C4-2B (cell line): ENCODE data around the gene ANKRD61.

Experiments
- H3K27ac ChIP-seq: fragments of 450-650 bp; 2 replicates; pipeline ENCODE4 v1.5.1; 2017
- CTCF ChIP-seq: fragments of 450-650 bp; conservative IDR thresholded peaks from 2 replicates; pipeline ENCODE4 v1.5.1; 2017; ENCODE audit warnings: mild to moderate bottlenecking
- ZFX ChIP-seq: fragments of 450-650 bp; IDR thresholded peaks from 2 replicates; pipeline ENCODE4 v1.6.1; 2017

Gene ANKRD61

GRCh38 chr7:6026011-6026819 lies 5.0 kb upstream of the ANKRD61 start:
- no peak for TF ChIP-seq CTCF
- TF ChIP-seq ZFX = no peak
- H3K27ac ChIP-seq = no peak overlapping the region; the same call in 1 of the 2 replicates

GRCh38 chr7:6026820-6027311 lies 4.3 kb upstream of the ANKRD61 start:
- H3K27ac ChIP-seq = no peak overlapping the region; the same call in 1 of the 2 replicates
- no peak for TF ChIP-seq ZFX

DNA sequence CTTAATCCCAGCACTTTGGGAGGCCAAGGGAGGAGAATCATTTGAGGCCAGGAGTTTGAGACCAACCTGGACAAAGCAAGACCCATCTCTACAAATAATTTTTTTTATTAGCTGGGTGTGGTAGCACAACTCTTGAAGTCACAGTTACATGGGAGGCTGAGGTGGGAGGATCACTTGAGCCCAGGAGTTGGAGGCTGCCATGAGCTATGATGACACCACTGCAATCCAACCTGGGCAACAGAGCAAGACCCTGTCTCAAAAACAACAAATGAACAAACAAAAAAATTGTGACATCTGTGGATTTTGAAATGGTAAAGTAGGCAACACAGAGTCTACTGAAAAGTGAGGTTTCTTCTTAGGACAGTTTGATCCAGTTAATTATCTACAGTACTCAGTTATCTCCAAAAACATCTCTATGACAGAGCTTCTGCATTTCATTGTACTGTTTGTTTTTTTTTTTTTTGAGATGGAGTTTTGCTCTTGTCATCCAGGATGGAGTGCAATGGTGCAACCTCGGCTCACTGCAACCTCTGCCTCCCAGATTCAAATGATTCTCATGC lies 3.3 kb upstream of the ANKRD61 start:
- TF ChIP-seq ZFX = no peak
- TF ChIP-seq CTCF = no peak
- H3K27ac ChIP-seq = peak overlapping the region; percentile 63

DNA sequence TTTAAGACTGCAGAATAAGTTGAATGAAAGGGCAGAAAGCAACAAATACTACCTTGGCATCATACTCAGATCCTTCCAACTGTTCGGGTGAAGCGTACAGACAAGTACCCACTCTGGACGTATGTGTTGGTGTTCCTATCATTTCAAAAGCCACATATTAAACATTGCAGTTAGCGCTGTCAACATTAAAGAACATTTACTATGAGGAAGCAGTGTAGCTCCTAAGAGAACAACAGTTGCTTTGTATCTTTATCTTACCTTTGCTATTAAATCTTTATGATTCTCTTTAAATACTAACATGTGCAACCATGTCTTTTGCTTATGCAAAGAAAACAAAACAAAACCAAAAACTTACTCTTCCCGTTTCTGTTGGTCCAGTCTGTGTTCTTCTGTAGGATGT lies 2.6 kb upstream of the ANKRD61 start:
- no peak for TF ChIP-seq ZFX
- H3K27ac ChIP-seq = peak overlapping the region; percentile 63

GRCh38 chr7:6031567-6031966 lies 391 bp downstream of the ANKRD61 start:
- TF ChIP-seq CTCF (no peak), ZFX (no peak)
- H3K27ac ChIP-seq = no peak overlapping the region

GRCh38 chr7:6032167-6032566 lies 991 bp downstream of the ANKRD61 start:
- no peak for TF ChIP-seq CTCF
- no peak for TF ChIP-seq ZFX
- no peak overlapping the region for H3K27ac ChIP-seq

- TF ChIP-seq ZFX = no peak
- TF ChIP-seq CTCF = no peak
- H3K27ac ChIP-seq = no peak overlapping the region
Observed at GRCh38 chr7:6032641-6033040, 1.5 kb downstream of the ANKRD61 start.

GRCh38 chr7:6035165-6035564 lies 4.0 kb downstream of the ANKRD61 start:
- TF ChIP-seq ZFX = no peak
- TF ChIP-seq CTCF = no peak
- no peak overlapping the region for H3K27ac ChIP-seq
